Left ventricle myocardium inferior (tissue), 1 donor: ENCODE measurements around the gene MSI2. TPM values are rescaled to one million over a fixed set of nuclear protein-coding genes. Genes with fewer than 3 reads are reported as not detected.

Source experiments
- DNase-seq: peaks from one replicate; pipeline ENCODE4 v3.0.0-alpha.2; 2020
- H3K27ac ChIP-seq: fragments of 200-600 bp; replicated peaks from 2 replicates; pipeline ENCODE4 v1.8.0; 2021
- H3K27me3 ChIP-seq: fragments of 200-600 bp; 2 replicates; pipeline ENCODE4 v1.8.0; 2021; ENCODE audit warnings: low read depth
- H3K36me3 ChIP-seq: fragments of 200-600 bp; 2 replicates; pipeline ENCODE4 v1.8.0; 2021
- H3K4me1 ChIP-seq: fragments of 200-600 bp; 2 replicates; pipeline ENCODE4 v1.8.0; 2021
- H3K4me3 ChIP-seq: fragments of 200-600 bp; 2 replicates; pipeline ENCODE4 v1.8.0; 2021; ENCODE audit warnings: mild to moderate bottlenecking, moderate library complexity
- H3K9me3 ChIP-seq: fragments of 200-600 bp; replicated peaks from 2 replicates; pipeline ENCODE4 v1.8.0; 2021
- intact Hi-C: fragments of 100-400 bp; cut with micrococcal nuclease; formaldehyde crosslinking; loops from one replicate; pipeline ENCODE4 v1.11.0; 2022
- total RNA-seq: library from RNA; stranded (reverse); fragmentation: NEBNext Ultra II Directional; extraction: Animal tissue kit (Norgen Biotek cat#: 25700); gene quantifications from one replicate; pipeline ENCODE4 v1.2.1, GENCODE V29; 2021
- TF ChIP-seq, protein P1 (sequence below): fragments of 200-600 bp; IDR thresholded peaks from 2 replicates; pipeline ENCODE4 v1.8.0; 2021; ENCODE audit warnings: antibody characterized with exemption, mild to moderate bottlenecking, borderline replicate concordance
- donor health status: DM: no; HTN: yes; CAD: no; lungs with severe emphysema.

The MSI2 gene
- total RNA-seq, 1 donor from 2014 or later: 118 TPM

DNA sequence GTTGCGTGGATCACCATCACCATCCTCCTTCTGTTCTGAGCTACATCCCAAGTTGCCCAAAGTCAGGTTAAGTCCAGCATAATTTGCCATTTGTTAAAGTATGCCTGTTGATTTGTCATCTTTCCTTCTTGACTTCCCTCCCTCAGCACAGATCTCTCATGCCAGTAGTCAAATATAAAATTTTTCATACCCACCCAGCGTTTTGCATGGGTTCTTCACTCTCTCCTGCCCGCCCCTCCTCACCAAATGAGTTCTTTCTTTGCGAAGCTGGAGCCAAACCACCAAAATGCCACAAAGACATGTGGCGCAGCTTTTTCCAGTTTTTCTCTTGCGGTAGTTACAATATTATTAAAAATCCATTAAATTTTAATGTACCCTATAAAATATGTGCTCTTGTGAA, 167.2 kb downstream of the MSI2 start:
- H3K36me3 ChIP-seq: no peaks in the 10 kb centered on the region

DNA sequence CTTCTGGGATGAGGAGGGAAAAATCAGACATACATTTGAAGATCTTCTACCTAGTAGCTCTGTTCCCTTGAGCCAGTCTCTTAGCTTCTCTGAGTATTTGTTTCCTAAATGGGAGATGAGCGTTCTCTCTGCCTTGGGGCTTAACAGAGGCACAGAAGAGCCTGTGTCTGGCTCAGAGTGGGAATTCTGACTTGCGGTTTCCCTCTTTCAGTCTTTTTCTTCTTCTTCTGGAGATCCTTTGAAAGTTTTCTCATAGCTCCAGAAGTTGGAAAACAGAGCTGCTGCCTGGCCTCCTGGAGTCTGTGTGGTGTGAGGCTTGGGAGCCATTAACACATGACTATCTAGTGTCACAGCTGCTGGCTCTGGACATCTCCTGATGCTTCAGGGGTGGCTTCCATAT, 167.9 kb downstream of the MSI2 start:
- no peaks in the 10 kb centered on the region for H3K36me3 ChIP-seq
- no peaks in the 10 kb centered on the region for H3K9me3 ChIP-seq
- H3K27me3 ChIP-seq: no peaks in the 10 kb centered on the region
- no peak for DNase-seq
- peaks cover 44% of the 10 kb centered on the region for H3K4me1 ChIP-seq
- TF ChIP-seq, protein P1, sequence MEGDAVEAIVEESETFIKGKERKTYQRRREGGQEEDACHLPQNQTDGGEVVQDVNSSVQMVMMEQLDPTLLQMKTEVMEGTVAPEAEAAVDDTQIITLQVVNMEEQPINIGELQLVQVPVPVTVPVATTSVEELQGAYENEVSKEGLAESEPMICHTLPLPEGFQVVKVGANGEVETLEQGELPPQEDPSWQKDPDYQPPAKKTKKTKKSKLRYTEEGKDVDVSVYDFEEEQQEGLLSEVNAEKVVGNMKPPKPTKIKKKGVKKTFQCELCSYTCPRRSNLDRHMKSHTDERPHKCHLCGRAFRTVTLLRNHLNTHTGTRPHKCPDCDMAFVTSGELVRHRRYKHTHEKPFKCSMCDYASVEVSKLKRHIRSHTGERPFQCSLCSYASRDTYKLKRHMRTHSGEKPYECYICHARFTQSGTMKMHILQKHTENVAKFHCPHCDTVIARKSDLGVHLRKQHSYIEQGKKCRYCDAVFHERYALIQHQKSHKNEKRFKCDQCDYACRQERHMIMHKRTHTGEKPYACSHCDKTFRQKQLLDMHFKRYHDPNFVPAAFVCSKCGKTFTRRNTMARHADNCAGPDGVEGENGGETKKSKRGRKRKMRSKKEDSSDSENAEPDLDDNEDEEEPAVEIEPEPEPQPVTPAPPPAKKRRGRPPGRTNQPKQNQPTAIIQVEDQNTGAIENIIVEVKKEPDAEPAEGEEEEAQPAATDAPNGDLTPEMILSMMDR: no peak
- no peak overlapping the region for H3K4me3 ChIP-seq
- no peak overlapping the region for H3K27ac ChIP-seq
- intact Hi-C loops: no loop called here

More for the DNA sequence above, 167.2 kb downstream of the MSI2 start:
- Histone ChIP-seq H3K27ac (no peak overlapping the region), H3K27me3 (no peaks in the 10 kb centered on the region), H3K9me3 (no peaks in the 10 kb centered on the region), H3K4me1 (peaks cover 44% of the 10 kb centered on the region), H3K4me3 (no peak overlapping the region)
- intact Hi-C loops: no loop called here
- no peak for DNase-seq
- TF ChIP-seq, protein P1: no peak

DNA sequence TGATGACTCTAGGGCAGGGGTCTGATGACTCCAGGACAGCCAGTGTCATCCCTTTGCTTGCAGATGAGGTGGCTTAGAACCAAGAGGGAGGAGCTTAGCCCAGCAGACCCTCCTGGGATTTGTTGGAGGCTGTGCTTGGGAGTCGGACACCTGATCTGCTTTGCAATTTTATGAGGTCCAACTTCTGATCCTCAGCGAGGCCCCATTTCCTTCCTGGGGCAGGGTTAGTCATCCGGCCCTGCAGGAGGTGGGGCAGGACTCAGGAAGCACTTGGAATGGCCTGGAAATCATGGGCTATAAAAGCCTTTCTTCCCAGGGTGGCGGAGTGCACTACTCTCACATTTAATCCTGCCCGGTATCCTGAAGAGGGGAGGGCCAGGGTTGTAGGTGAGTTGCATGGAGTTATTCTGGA, 168.5 kb downstream of the MSI2 start:
- TF ChIP-seq, protein P1: no peak
- H3K9me3 ChIP-seq: no peaks in the 10 kb centered on the region
- H3K4me3 ChIP-seq: no peak overlapping the region
- H3K36me3 ChIP-seq: no peaks in the 10 kb centered on the region
- no peaks in the 10 kb centered on the region for H3K27me3 ChIP-seq
- intact Hi-C loops: no loop called here
- no peak for DNase-seq
- no peak overlapping the region for H3K27ac ChIP-seq
- peaks cover 44% of the 10 kb centered on the region for H3K4me1 ChIP-seq

DNA sequence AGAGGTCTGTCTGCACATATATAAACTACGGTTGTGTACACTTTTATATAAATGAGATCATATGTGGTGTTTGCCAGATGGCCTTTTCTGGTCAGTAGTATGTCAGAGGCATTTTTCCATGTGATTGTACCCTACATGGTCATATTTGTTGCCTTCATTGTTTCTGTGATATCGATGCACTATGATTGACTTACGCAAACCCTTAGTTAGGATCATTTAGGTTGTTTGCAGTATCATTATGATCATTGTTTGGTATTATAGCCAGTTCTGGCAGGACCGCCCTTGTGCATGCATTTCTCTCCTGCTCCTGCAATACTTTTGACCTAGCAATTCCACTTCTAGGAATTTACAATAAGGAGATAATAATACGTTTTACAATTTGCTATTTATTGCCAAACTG, 169.1 kb downstream of the MSI2 start:
- TF ChIP-seq, protein P1: no peak
- Histone ChIP-seq H3K27me3 (no peaks in the 10 kb centered on the region), H3K9me3 (no peaks in the 10 kb centered on the region), H3K36me3 (no peaks in the 10 kb centered on the region), H3K4me3 (no peak overlapping the region), H3K4me1 (peaks cover 44% of the 10 kb centered on the region), H3K27ac (no peak overlapping the region)
- no peak for DNase-seq
- intact Hi-C loops: no loop called here

DNA sequence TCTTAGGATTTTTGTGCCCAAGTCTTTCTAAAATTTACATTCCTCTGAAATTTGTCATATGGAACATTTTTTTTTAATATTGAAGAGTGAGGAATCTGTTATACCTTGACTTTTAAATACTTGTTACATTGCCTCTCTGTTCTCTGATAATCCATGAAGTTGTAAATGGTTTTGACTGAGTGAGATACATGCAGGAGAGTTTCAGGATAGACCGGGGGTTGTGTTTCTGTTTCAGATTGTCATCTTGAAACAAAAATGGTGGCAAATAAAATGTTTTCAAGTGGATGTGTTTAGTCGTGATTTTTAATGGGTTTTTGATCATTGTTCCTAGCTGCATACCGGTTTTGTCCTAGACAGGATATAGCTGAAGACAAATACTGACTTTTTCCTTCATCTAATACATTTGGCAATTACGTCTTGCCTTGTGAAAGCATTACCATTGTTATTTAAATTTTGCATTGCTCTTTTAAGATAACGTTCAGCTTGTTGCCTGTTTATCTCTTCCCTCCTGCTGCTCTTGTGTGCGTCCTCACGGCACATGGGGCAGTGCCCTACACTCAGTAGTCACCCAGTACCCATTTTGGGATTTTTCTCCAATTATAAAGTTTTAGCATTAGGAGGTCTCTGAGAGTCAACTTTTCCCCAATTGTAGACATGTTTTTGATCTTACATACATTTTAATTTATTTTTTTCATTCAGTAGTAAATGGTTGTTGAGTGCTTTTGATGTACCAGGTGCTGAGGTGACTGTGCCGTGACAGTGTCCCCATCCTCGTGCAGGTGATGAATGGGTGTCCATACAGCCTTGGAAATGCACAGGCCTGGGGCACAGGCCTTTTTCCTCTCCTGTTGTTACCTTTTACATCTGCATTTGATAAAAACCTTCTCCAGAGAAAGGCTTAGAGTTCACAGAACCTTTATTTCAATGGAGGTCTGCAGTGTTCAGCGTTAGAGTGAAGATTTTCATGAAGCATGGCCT, 169.9 kb downstream of the MSI2 start:
- Histone ChIP-seq H3K4me3 (no peak overlapping the region), H3K27ac (no peak overlapping the region), H3K27me3 (no peaks in the 10 kb centered on the region), H3K9me3 (no peaks in the 10 kb centered on the region), H3K36me3 (no peaks in the 10 kb centered on the region), H3K4me1 (peaks cover 44% of the 10 kb centered on the region)
- no peak for DNase-seq
- intact Hi-C loops: no loop called here
- TF ChIP-seq, protein P1: no peak
